ENCODE data around the gene KLF13.

The KLF13 gene

GRCh38 chr15:31343831-31344230, 17.2 kb downstream of the KLF13 start:
- Histone ChIP-seq H3K27me3 (ENCODE audit: control insufficient read depth, insufficient read depth, low read length) (no peaks in the 10 kb centered on the region), H3K4me1 (ENCODE audit: control insufficient read depth, insufficient read depth, low read length) (peaks cover 6% of the 10 kb centered on the region; the same call in 1 of the 2 replicates), H3K4me3 (ENCODE audit: low read depth, low read length) (no peak overlapping the region), H3K36me3 (ENCODE audit: control insufficient read depth, insufficient read depth, low read length) (no peaks in the 10 kb centered on the region), H3K9ac (ENCODE audit: low read depth, low read length) (no peak overlapping the region), H3K9me3 (ENCODE audit: control insufficient read depth, insufficient read depth, low read length) (no peaks in the 10 kb centered on the region), H3K27ac (ENCODE audit: low read depth, low read length) (no peak overlapping the region)

DNA sequence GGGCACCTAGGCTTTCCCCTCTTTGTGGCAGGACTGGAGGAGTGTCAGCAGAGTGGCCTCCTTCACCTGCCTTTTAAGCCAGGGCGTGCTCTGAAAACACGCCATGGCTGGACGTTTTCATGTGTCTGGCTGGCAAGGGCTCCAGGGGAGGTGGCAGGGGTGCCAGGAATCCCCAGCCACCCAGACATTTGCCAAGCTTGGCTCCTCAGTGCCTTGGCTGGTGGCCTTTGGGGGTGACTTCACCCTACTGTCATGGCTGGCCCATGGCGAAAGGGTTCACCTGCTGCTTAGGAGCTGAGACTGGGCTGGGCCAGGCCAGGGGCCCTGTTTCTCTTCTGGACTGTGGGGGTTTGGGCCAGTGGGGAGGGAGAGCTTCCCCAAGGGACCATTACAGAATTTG, 17.6 kb downstream of the KLF13 start:
- no peak overlapping the region for H3K27ac ChIP-seq (ENCODE audit: low read depth, low read length)
- H3K4me1 ChIP-seq (ENCODE audit: control insufficient read depth, insufficient read depth, low read length), result peaks cover 6% of the 10 kb centered on the region; the same call in 1 of the 2 replicates

DNA sequence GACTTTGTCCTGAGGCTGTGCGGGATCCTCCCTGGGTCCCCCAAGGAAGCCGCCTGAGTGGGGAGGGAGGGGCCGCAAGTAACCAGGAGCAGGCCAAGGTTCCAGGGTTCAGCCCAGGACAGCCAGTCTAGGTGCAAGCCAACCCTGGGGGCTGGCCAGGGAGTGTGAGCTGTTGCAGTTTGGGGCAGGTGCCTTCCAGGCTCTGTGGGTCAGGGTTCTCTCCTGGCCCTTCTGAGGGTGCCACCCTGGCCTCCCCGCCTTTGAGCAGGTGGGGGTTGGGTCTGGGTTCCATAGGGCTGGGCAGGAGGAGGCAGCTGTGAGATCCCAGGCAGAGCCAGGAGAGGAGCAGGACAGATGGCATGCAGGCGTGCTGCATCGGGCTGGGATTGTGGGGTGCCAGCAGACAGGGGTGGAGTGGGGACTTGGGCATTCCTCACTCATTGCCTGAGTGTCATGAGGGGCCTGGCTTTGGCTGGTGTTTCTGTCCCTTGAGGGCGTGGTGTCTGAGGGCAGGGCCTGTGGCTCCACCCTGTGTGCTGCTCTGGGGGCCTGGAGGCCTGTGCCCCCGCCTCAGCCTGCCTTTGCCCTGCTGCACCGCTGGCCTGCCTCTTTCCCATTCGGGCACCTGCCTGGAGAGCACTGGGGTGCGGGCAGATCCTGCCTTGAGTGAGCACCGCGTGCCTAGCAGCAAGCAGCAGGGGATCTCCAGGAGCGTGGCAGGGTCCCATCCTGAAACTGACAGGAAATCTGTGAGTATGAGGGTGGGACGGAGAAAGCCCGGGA, 18.4 kb downstream of the KLF13 start:
- no peaks in the 10 kb centered on the region for H3K36me3 ChIP-seq (ENCODE audit: control insufficient read depth, insufficient read depth, low read length)
- H3K27ac ChIP-seq (ENCODE audit: low read depth, low read length), result no peak overlapping the region

More for the DNA sequence above, 17.6 kb downstream of the KLF13 start:
- H3K36me3 ChIP-seq (ENCODE audit: control insufficient read depth, insufficient read depth, low read length), result no peaks in the 10 kb centered on the region
- H3K9me3 ChIP-seq (ENCODE audit: control insufficient read depth, insufficient read depth, low read length), result no peaks in the 10 kb centered on the region
- H3K27me3 ChIP-seq (ENCODE audit: control insufficient read depth, insufficient read depth, low read length), result no peaks in the 10 kb centered on the region
- H3K4me3 ChIP-seq (ENCODE audit: low read depth, low read length), result no peak overlapping the region
- H3K9ac ChIP-seq (ENCODE audit: low read depth, low read length), result no peak overlapping the region

DNA sequence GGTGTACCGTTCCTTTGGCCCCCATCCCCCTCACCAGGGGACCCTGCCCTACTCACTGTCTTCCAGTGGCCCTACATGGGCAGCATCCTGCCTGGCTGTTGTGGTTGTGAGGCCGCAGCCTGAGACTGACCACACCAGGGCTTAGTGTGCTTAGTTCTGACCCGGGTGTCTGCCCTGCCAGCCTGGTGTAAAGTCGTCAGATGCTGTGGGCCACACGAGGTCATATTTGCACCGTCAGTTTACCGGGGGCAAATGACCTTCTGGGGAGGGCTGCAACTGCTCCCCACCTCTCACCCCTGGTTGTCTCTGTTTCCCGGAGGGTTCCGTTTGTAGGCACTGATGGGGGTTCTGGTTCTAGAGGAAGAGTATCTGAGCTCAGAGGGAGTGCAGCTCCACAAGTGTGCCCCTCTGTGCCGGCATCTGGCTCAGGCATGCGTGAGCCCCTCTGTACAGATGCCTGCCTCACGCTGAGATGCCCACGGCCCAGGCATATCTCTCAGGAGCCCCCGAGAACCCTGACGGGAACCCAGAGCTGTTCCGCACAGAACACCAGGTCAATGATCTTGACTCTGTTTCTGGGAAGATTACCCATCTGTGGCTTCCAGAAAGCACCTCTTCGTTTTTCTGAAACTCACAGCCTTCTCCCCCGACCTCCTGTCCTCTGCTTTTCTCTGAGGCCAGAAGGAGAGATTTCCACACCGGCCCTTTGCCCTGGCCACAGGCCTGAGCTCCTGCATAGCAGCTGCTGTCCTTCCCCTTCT, 19.2 kb downstream of the KLF13 start:
- Histone ChIP-seq H3K9ac (ENCODE audit: low read depth, low read length) (no peak overlapping the region), H3K9me3 (ENCODE audit: control insufficient read depth, insufficient read depth, low read length) (no peaks in the 10 kb centered on the region), H3K36me3 (ENCODE audit: control insufficient read depth, insufficient read depth, low read length) (no peaks in the 10 kb centered on the region), H3K27me3 (ENCODE audit: control insufficient read depth, insufficient read depth, low read length) (no peaks in the 10 kb centered on the region), H3K4me3 (ENCODE audit: low read depth, low read length) (no peak overlapping the region), H3K4me1 (ENCODE audit: control insufficient read depth, insufficient read depth, low read length) (peaks cover 6% of the 10 kb centered on the region; the same call in 1 of the 2 replicates), H3K27ac (ENCODE audit: low read depth, low read length) (no peak overlapping the region)

More for the DNA sequence above, 18.4 kb downstream of the KLF13 start:
- H3K9ac ChIP-seq (ENCODE audit: low read depth, low read length), result no peak overlapping the region
- H3K9me3 ChIP-seq (ENCODE audit: control insufficient read depth, insufficient read depth, low read length), result no peaks in the 10 kb centered on the region
- no peak overlapping the region for H3K4me3 ChIP-seq (ENCODE audit: low read depth, low read length)
- H3K27me3 ChIP-seq (ENCODE audit: control insufficient read depth, insufficient read depth, low read length), result no peaks in the 10 kb centered on the region
- H3K4me1 ChIP-seq (ENCODE audit: control insufficient read depth, insufficient read depth, low read length), result peaks cover 6% of the 10 kb centered on the region; the same call in 1 of the 2 replicates

DNA sequence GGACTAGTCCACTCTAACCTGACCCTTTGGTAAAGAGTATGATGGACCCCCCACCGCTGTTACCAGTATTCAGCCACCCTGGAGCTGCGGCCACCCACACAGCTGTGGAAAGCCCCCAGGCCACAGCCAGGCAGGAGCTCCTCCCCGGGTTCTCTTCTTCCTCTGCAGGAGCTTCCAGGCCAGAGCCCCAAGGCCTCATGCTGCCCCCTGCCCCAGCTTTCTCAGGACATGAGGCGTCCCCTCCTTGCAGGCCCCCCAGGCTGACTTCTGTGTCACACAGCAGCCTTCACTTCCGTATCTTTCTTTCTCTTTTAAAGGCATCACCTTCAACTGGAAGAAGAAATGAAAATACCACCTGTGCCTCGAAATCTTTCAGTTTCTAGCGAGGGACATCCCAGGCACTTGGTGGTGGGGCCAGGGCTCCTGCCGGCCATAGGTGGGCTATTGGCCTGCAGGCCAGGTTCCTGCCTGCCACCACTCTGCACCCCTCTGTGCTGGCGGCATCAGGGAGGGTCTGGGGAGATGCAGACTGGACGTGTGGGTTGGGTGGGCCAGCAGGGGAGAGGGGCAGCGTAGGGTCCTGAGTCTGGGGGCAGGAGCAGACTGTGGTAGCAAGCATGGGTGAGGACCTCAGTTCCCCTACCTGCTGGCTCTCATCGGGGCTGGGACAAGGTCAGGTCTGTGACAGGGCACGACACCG, 19.9 kb downstream of the KLF13 start:
- H3K4me1 ChIP-seq (ENCODE audit: control insufficient read depth, insufficient read depth, low read length), result peaks cover 6% of the 10 kb centered on the region; the same call in 1 of the 2 replicates
- H3K36me3 ChIP-seq (ENCODE audit: control insufficient read depth, insufficient read depth, low read length), result no peaks in the 10 kb centered on the region
- no peaks in the 10 kb centered on the region for H3K9me3 ChIP-seq (ENCODE audit: control insufficient read depth, insufficient read depth, low read length)
- no peak overlapping the region for H3K4me3 ChIP-seq (ENCODE audit: low read depth, low read length)
- no peak overlapping the region for H3K27ac ChIP-seq (ENCODE audit: low read depth, low read length)
- H3K9ac ChIP-seq (ENCODE audit: low read depth, low read length), result no peak overlapping the region
- H3K27me3 ChIP-seq (ENCODE audit: control insufficient read depth, insufficient read depth, low read length), result no peaks in the 10 kb centered on the region

- H3K9ac ChIP-seq (ENCODE audit: low read depth, low read length), result no peak overlapping the region
- H3K4me1 ChIP-seq (ENCODE audit: control insufficient read depth, insufficient read depth, low read length), result peaks cover 6% of the 10 kb centered on the region; the same call in 1 of the 2 replicates
- no peaks in the 10 kb centered on the region for H3K27me3 ChIP-seq (ENCODE audit: control insufficient read depth, insufficient read depth, low read length)
- H3K36me3 ChIP-seq (ENCODE audit: control insufficient read depth, insufficient read depth, low read length), result no peaks in the 10 kb centered on the region
- no peak overlapping the region for H3K4me3 ChIP-seq (ENCODE audit: low read depth, low read length)
- no peaks in the 10 kb centered on the region for H3K9me3 ChIP-seq (ENCODE audit: control insufficient read depth, insufficient read depth, low read length)
- H3K27ac ChIP-seq (ENCODE audit: low read depth, low read length), result no peak overlapping the region
These were observed 20.7 kb downstream of the KLF13 start for GRCh38 chr15:31347067-31347975.

DNA sequence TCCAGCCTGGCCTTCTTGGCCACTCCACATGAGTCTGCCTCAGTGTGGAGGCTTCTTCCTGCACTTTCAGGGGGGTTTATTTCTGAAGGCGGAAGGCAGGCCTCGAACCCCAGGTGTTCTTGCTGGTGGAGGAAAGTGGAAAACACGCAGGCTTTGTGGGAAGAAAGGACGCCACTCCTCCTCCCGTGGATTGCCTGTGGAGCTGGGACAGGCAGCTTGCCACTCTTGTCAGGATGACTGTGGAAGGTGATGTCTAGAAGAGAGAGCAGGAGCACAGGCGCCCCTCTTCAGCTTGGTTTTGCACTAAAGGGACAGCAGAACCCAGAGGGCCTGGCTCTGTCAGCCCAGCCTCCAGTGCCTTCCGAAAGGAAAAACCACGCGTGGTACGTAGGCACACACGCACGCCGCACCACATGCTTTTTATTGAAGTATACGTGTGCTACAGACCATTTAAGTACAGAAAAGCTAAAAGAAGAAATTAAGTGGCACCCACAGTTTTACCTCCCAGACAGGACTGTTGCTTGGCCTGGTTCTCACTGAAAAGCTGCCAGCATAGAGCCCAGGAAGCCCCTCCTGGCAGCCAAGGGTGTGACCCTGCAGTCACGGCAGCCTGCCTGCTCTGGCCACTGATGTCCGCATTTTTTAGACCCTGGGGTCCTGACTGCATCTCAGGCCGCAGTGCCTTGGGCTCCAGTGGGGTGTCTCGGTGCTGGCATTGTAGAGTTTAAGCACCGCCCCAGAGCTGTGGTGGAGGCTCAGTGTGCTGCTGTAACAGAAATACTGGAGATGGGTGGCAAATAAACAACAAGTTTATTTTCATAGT, 21.6 kb downstream of the KLF13 start:
- Histone ChIP-seq H3K27me3 (ENCODE audit: control insufficient read depth, insufficient read depth, low read length) (no peaks in the 10 kb centered on the region), H3K27ac (ENCODE audit: low read depth, low read length) (no peak overlapping the region), H3K36me3 (ENCODE audit: control insufficient read depth, insufficient read depth, low read length) (no peaks in the 10 kb centered on the region), H3K9ac (ENCODE audit: low read depth, low read length) (no peak overlapping the region), H3K4me3 (ENCODE audit: low read depth, low read length) (no peak overlapping the region), H3K4me1 (ENCODE audit: control insufficient read depth, insufficient read depth, low read length) (peaks cover 15% of the 10 kb centered on the region; the same call in 1 of the 2 replicates), H3K9me3 (ENCODE audit: control insufficient read depth, insufficient read depth, low read length) (no peaks in the 10 kb centered on the region)

- no peak overlapping the region for H3K27ac ChIP-seq (ENCODE audit: low read depth, low read length)
- no peaks in the 10 kb centered on the region for H3K9me3 ChIP-seq (ENCODE audit: control insufficient read depth, insufficient read depth, low read length)
- H3K4me1 ChIP-seq (ENCODE audit: control insufficient read depth, insufficient read depth, low read length), result peaks cover 15% of the 10 kb centered on the region; the same call in 1 of the 2 replicates
- H3K36me3 ChIP-seq (ENCODE audit: control insufficient read depth, insufficient read depth, low read length), result no peaks in the 10 kb centered on the region
- H3K27me3 ChIP-seq (ENCODE audit: control insufficient read depth, insufficient read depth, low read length), result no peaks in the 10 kb centered on the region
- no peak overlapping the region for H3K9ac ChIP-seq (ENCODE audit: low read depth, low read length)
- no peak overlapping the region for H3K4me3 ChIP-seq (ENCODE audit: low read depth, low read length)
These were observed 22.9 kb downstream of the KLF13 start for GRCh38 chr15:31349233-31350141.

- H3K9me3 ChIP-seq (ENCODE audit: control insufficient read depth, insufficient read depth, low read length), result no peaks in the 10 kb centered on the region
- H3K27me3 ChIP-seq (ENCODE audit: control insufficient read depth, insufficient read depth, low read length), result no peaks in the 10 kb centered on the region
- H3K4me1 ChIP-seq (ENCODE audit: control insufficient read depth, insufficient read depth, low read length), result peaks cover 15% of the 10 kb centered on the region; the same call in 1 of the 2 replicates
- H3K9ac ChIP-seq (ENCODE audit: low read depth, low read length), result no peak overlapping the region
- H3K4me3 ChIP-seq (ENCODE audit: low read depth, low read length), result no peak overlapping the region
- no peaks in the 10 kb centered on the region for H3K36me3 ChIP-seq (ENCODE audit: control insufficient read depth, insufficient read depth, low read length)
- H3K27ac ChIP-seq (ENCODE audit: low read depth, low read length), result no peak overlapping the region
These were observed 24.1 kb downstream of the KLF13 start for GRCh38 chr15:31350771-31351170.

Data from HUES48 (cell line).